B cell (primary cell): ENCODE measurements around the gene VEZT.

Experiments used
- EZH2 ChIP-seq: IDR thresholded peaks from 2 replicates; pipeline ENCODE4 v1.6.1; 2012; ENCODE audit warnings: borderline replicate concordance, low read depth, mild to moderate bottlenecking, moderate library complexity, low read length; ENCODE audit not compliant: insufficient read depth, poor library complexity, severe bottlenecking
- TF ChIP-seq, protein P1 (sequence below): fragments of 200-600 bp; IDR thresholded peaks from one replicate; pipeline ENCODE4 v1.8.0; 2022; ENCODE audit warnings: antibody characterized with exemption, mild to moderate bottlenecking

DNA sequence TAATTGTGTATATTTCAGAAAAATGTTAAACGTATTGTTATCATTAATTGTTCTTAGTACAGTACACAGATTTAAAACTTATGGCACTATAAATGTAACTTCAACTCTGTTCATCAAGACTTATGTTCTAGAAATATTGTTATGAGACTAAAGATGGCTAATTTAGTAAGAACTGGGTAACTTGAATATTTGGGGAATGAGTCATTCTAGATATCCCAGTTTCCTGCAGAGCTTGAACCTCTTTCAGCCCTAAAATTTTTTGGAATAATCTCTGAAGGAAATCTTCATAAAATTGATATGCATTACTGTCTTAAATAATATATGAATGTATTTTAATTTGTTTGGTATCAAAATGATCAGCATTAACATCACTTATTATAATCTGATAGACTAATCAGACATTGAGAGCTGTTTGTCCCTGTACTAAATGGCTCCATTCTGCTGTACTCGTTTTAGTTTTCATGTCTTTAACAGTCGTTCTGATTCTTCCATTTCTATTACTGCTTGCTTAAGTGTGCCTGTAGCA, 87.1 kb downstream of the VEZT start:
- TF ChIP-seq, protein P1, sequence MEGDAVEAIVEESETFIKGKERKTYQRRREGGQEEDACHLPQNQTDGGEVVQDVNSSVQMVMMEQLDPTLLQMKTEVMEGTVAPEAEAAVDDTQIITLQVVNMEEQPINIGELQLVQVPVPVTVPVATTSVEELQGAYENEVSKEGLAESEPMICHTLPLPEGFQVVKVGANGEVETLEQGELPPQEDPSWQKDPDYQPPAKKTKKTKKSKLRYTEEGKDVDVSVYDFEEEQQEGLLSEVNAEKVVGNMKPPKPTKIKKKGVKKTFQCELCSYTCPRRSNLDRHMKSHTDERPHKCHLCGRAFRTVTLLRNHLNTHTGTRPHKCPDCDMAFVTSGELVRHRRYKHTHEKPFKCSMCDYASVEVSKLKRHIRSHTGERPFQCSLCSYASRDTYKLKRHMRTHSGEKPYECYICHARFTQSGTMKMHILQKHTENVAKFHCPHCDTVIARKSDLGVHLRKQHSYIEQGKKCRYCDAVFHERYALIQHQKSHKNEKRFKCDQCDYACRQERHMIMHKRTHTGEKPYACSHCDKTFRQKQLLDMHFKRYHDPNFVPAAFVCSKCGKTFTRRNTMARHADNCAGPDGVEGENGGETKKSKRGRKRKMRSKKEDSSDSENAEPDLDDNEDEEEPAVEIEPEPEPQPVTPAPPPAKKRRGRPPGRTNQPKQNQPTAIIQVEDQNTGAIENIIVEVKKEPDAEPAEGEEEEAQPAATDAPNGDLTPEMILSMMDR = no peak
- TF ChIP-seq EZH2 = no peak
